SK-N-SH (cell line): ENCODE measurements around the gene ADD3. TPM values are rescaled to one million over a fixed set of nuclear protein-coding genes. Genes with fewer than 3 reads are reported as not detected.

Experiments
- CTCF ChIA-PET: fragments of 300-600, 350-600 bp; formaldehyde crosslinking; extraction: SDS; loops from one replicate; lab custom pipeline; 2021; lab: Yijun Ruan, JAX
- POLR2A ChIA-PET: fragments of 350-600 bp; sonication (Branson Sonifier 250); formaldehyde crosslinking; extraction: SDS; loops from one replicate; lab custom pipeline; 2020; ENCODE audit warnings: antibody characterized with exemption, inconsistent platforms; lab: Yijun Ruan, JAX
- DNase-seq: peaks from one replicate; pipeline ENCODE4 v3.0.0; 2012
- H2AFZ ChIP-seq: fragments of 200-600 bp; sonication (generic); 2 replicates; pipeline ENCODE4 v1.8.1; 2016; ENCODE audit warnings: antibody characterized with exemption, mild to moderate bottlenecking, low read depth
- H3F3A ChIP-seq: fragments of 200-600 bp; sonication (generic); replicated peaks from 2 replicates; pipeline ENCODE3; 2016; ENCODE audit warnings: antibody characterized with exemption, mild to moderate bottlenecking; ENCODE audit not compliant: insufficient read depth
- H3K27ac ChIP-seq, 2 experiments: fragments of 200-500 bp in 1 of 2; fragments of 200-600 bp in 1 of 2; sonication (Bioruptor generic) in 1 of 2; sonication (generic), shearing (Covaris generic) in 1 of 2; 2 replicates each; pipeline versions ENCODE4 v1.5.1 to v1.6.1; 2014 to 2016; ENCODE audit warnings: low read depth in 2 of 2, inconsistent platforms in 1 of 2, low read length in 1 of 2, mild to moderate bottlenecking in 1 of 2, mixed read lengths in 1 of 2
- H3K27me3 ChIP-seq: fragments of 200-600 bp; sonication (generic), shearing (Covaris generic); 2 replicates; pipeline ENCODE4 v1.6.1; 2016; ENCODE audit warnings: mixed run types; ENCODE audit not compliant: insufficient read depth
- H3K36me3 ChIP-seq, 2 experiments: fragments of 200-500 bp in 1 of 2; fragments of 200-600 bp in 1 of 2; sonication (Bioruptor generic) in 1 of 2; sonication (generic) in 1 of 2; replicated peaks in 1 of 2; 2 replicates each; pipeline versions ENCODE3 to v1.5.1; 2014 to 2016; ENCODE audit warnings: low read length in 1 of 2, mild to moderate bottlenecking in 1 of 2; ENCODE audit not compliant: insufficient read depth in 2 of 2, control insufficient read depth in 1 of 2
- H3K4me1 ChIP-seq, 2 experiments: fragments of 200-500 bp in 1 of 2; fragments of 200-600 bp in 1 of 2; sonication (Bioruptor generic) in 1 of 2; sonication (generic), shearing (Covaris generic) in 1 of 2; 2 replicates each; pipeline versions ENCODE4 v1.5.1 to v1.6.1; 2014 to 2016; ENCODE audit warnings: low read depth in 1 of 2, low read length in 1 of 2, mixed run types in 1 of 2; ENCODE audit not compliant: insufficient read depth in 2 of 2, control insufficient read depth in 1 of 2
- H3K4me2 ChIP-seq: fragments of 200-600 bp; sonication (generic), shearing (Covaris generic); 2 replicates; pipeline ENCODE4 v1.6.1; 2017; ENCODE audit warnings: mixed run types
- H3K4me3 ChIP-seq, 2 experiments: fragments of 200-500 bp in 1 of 2; fragments of 200-600 bp in 1 of 2; sonication (Bioruptor generic) in 1 of 2; sonication (generic), shearing (Covaris generic) in 1 of 2; 2 replicates each; pipeline versions ENCODE4 v1.5.1 to v1.8.1; 2014 to 2016; ENCODE audit warnings: low read depth in 2 of 2, inconsistent platforms in 1 of 2, low read length in 1 of 2, mild to moderate bottlenecking in 1 of 2, mixed read lengths in 1 of 2, moderate library complexity in 1 of 2
- H3K79me2 ChIP-seq: fragments of 200-600 bp; sonication (generic); 2 replicates; pipeline ENCODE4 v1.8.1; 2017; ENCODE audit warnings: mild to moderate bottlenecking; ENCODE audit not compliant: insufficient read depth
- H3K9ac ChIP-seq: fragments of 200-600 bp; sonication (generic); 2 replicates; pipeline ENCODE4 v1.6.1; 2017; ENCODE audit warnings: mixed run types
- H3K9me2 ChIP-seq: fragments of 200-600 bp; sonication (generic); 2 replicates; pipeline ENCODE4 v1.6.1; 2017; ENCODE audit warnings: mixed run types
- H3K9me3 ChIP-seq: fragments of 200-600 bp; sonication (generic); 2 replicates; pipeline ENCODE4 v1.6.1; 2017; ENCODE audit warnings: mixed run types, mild to moderate bottlenecking, moderate library complexity
- H4K20me1 ChIP-seq: fragments of 200-600 bp; sonication (generic); 2 replicates; pipeline ENCODE4 v1.6.1; 2017; ENCODE audit warnings: mild to moderate bottlenecking, mixed run types; ENCODE audit not compliant: insufficient read depth
- CHD2 ChIP-seq: fragments of 150-350 bp; IDR thresholded peaks from 2 replicates; pipeline ENCODE4 v1.6.1; 2018; ENCODE audit warnings: low read length; ENCODE audit not compliant: partially characterized antibody
- CTCF ChIP-seq: fragments of 200-600 bp; sonication (generic); IDR thresholded peaks from 2 replicates; pipeline ENCODE4 v1.6.1; 2017; ENCODE audit warnings: antibody characterized with exemption, mild to moderate bottlenecking, moderate library complexity
- ELF1 ChIP-seq: IDR thresholded peaks from 2 replicates; pipeline ENCODE4 v1.4.0; 2012
- EP300 ChIP-seq, 2 experiments: IDR thresholded peaks; 2 replicates each; pipeline versions ENCODE4 v1.4.0 to v1.6.1; 2012; ENCODE audit warnings: borderline replicate concordance in 1 of 2, low read depth in 1 of 2, low read length in 1 of 2
- EZH2phosphoT487 ChIP-seq: fragments of 200-600 bp; sonication (generic); IDR thresholded peaks from 2 replicates; pipeline ENCODE4 v1.6.1; 2017; ENCODE audit warnings: low read depth, mixed run types, mild to moderate bottlenecking, antibody characterized with exemption, moderate library complexity, borderline replicate concordance
- FOSL2 ChIP-seq: IDR thresholded peaks from 2 replicates; pipeline ENCODE4 v1.4.0; 2012; ENCODE audit warnings: low read depth, mild to moderate bottlenecking, moderate library complexity, borderline replicate concordance
- GATA2 ChIP-seq: sonication (generic); formaldehyde crosslinking; IDR thresholded peaks from 2 replicates; pipeline ENCODE4 v1.5.0; 2020; ENCODE audit warnings: mild to moderate bottlenecking, missing genetic modification reagents
- NFIC ChIP-seq: IDR thresholded peaks from 2 replicates; pipeline ENCODE4 v1.4.0; 2012; ENCODE audit warnings: borderline replicate concordance
- NRF1 ChIP-seq: IDR thresholded peaks from 2 replicates; pipeline ENCODE4 v1.6.1; 2012; ENCODE audit warnings: low read depth, mild to moderate bottlenecking, low read length
- POLR2AphosphoS5 ChIP-seq: IDR thresholded peaks from 2 replicates; pipeline ENCODE4 v1.6.1; 2012; ENCODE audit warnings: low read depth, low read length
- RAD21 ChIP-seq: IDR thresholded peaks from 2 replicates; pipeline ENCODE4 v1.6.1; 2012; ENCODE audit warnings: mild to moderate bottlenecking, low read length
- RCOR1 ChIP-seq: fragments of 150-350 bp; IDR thresholded peaks from 2 replicates; pipeline ENCODE4 v1.6.1; 2017; ENCODE audit warnings: antibody characterized with exemption, low read length
- RXRA ChIP-seq: IDR thresholded peaks from 2 replicates; pipeline ENCODE4 v1.4.0; 2012; ENCODE audit warnings: low read depth, mild to moderate bottlenecking, borderline replicate concordance
- SMC3 ChIP-seq: IDR thresholded peaks from 2 replicates; pipeline ENCODE4 v1.6.1; 2012; ENCODE audit warnings: low read depth, low read length, improper control_type of control experiment
- TAF1 ChIP-seq: IDR thresholded peaks from 2 replicates; pipeline ENCODE4 v1.6.1; 2012; ENCODE audit warnings: low read depth, mild to moderate bottlenecking, low read length, moderate library complexity, borderline replicate concordance
- TCF12 ChIP-seq: IDR thresholded peaks from 2 replicates; pipeline ENCODE4 v1.4.0; 2012
- YY1 ChIP-seq: IDR thresholded peaks from 2 replicates; pipeline ENCODE4 v1.4.0; 2012; ENCODE audit warnings: low read depth, mild to moderate bottlenecking
- ZBTB33 ChIP-seq: IDR thresholded peaks from 2 replicates; pipeline ENCODE4 v1.4.0; 2012; ENCODE audit warnings: low read depth, borderline replicate concordance
- polyA plus RNA-seq, 3 experiments: library from polyadenylated mRNA; depleted of rRNA; stranded (reverse); fragments of >200 nt; gene quantifications; 2 replicates each; pipeline ENCODE4 v1.2.3, GENCODE V29; 2012

Gene ADD3
- polyA plus RNA-seq, 1 of the 3 experiments (the other 2 are of a cell fraction) = 27.6 TPM

GRCh38 chr10:110081911-110082310 is 74.1 kb downstream of the ADD3 start (continued):
- TF ChIP-seq TAF1 (no peak), GATA2 (CRISPR knock-in tag) (no peak), POLR2AphosphoS5 (no peak), RXRA (peak; percentile 49; the same call in 1 of the 2 replicates), CHD2 (no peak), ELF1 (0 out of 2 replicates have a peak, but pooled peaks have one; percentile 8), ZBTB33 (no peak), EP300 (IDR thresholded peaks at IDR 0.05; ENCODE audit: borderline replicate concordance in 1 of 2, low read depth in 1 of 2, low read length in 1 of 2) (no peak), EZH2phosphoT487 (no peak), TCF12 (peak; percentile 62), YY1 (no peak), NFIC (peak; percentile 76; the same call in 1 of the 2 replicates), RCOR1 (no peak), RAD21 (no peak), SMC3 (no peak), CTCF (no peak)
- TF ChIP-seq, all 33 proteins: peak for 8

GRCh38 chr10:110083884-110084283 is 76.1 kb downstream of the ADD3 start:
- no peak overlapping the region for H3K4me3 ChIP-seq
- H3K4me1 ChIP-seq = peaks cover 0 to 54% of the 10 kb centered on the region in 2 experiments; a peak in 3 of 4 replicates
- TF ChIP-seq FOSL2 = peak; percentile 5; the same call in 1 of the 2 replicates
- TF ChIP-seq NRF1 = no peak
- H2AFZ ChIP-seq = no peak overlapping the region
- H3K9me2 ChIP-seq = no peaks in the 10 kb centered on the region
- H3K27me3 ChIP-seq = no peaks in the 10 kb centered on the region
- no peak overlapping the region for H3K27ac ChIP-seq
- ChIA-PET POLR2A (no interaction called here), CTCF (interaction anchor here (0.6 to 1.0 kb wide), 3 partner anchors 11 to 106 kb away, joined by 3 read pairs; no protein-coding TSS in a partner anchor)
- no peak overlapping the region for H3K9ac ChIP-seq
- no peaks in the 10 kb centered on the region for H3K9me3 ChIP-seq
- no peaks in the 10 kb centered on the region for H4K20me1 ChIP-seq
- DNase-seq = no peak
- H3F3A ChIP-seq = peaks cover 28% of the 10 kb centered on the region
- no peak overlapping the region for H3K4me2 ChIP-seq
- no peaks in the 10 kb centered on the region for H3K36me3 ChIP-seq
- peaks cover 13% of the 10 kb centered on the region for H3K79me2 ChIP-seq
